ENCODE data around the gene COQ3.

- TF ChIP-seq CTCF (IDR thresholded peaks at IDR 0.05) (no peak), POLR2A (IDR thresholded peaks at IDR 0.05) (no peak), POLR2AphosphoS5 (IDR thresholded peaks at IDR 0.05) (no peak)
Measured at GRCh38 chr6:99390896-99391295, 3.1 kb downstream of the COQ3 start.
